Mucosa of rectum (tissue), 2 donors: ENCODE measurements around the gene TMEM175.
A peak's percentile ranks its signal among the peaks of the same experiment; 100 is the strongest.

ENCODE experiments used
- H3K27ac ChIP-seq, 2 donors: one replicate each; pipeline ENCODE4 v1.7.0; 2013; ENCODE audit warnings: inconsistent platforms in 2 of 2, low read depth in 2 of 2, low read length in 2 of 2
- H3K27me3 ChIP-seq, 2 donors: one replicate each; pipeline ENCODE4 v1.7.0; 2013; ENCODE audit warnings: low read length in 2 of 2; ENCODE audit not compliant: control insufficient read depth in 2 of 2, insufficient read depth in 2 of 2
- H3K36me3 ChIP-seq, 2 donors: one replicate each; pipeline ENCODE4 v1.7.0; 2013; ENCODE audit warnings: low read length in 2 of 2; ENCODE audit not compliant: control insufficient read depth in 2 of 2, insufficient read depth in 2 of 2
- H3K4me1 ChIP-seq, 2 donors: one replicate each; pipeline ENCODE4 v1.7.0; 2013; ENCODE audit warnings: low read length in 2 of 2, mild to moderate bottlenecking in 1 of 2; ENCODE audit not compliant: control insufficient read depth in 2 of 2, insufficient read depth in 2 of 2
- H3K4me3 ChIP-seq, 2 donors: one replicate each; pipeline ENCODE4 v1.7.0; 2013; ENCODE audit warnings: low read length in 2 of 2
- H3K9ac ChIP-seq, 2 donors: one replicate each; pipeline ENCODE4 v1.7.0; 2013; ENCODE audit warnings: low read length in 2 of 2, low read depth in 1 of 2, mild to moderate bottlenecking in 1 of 2
- H3K9me3 ChIP-seq, 2 donors: one replicate each; pipeline ENCODE4 v1.7.0; 2013; ENCODE audit warnings: low read length in 2 of 2; ENCODE audit not compliant: control insufficient read depth in 2 of 2
- donor health status: healthy.
- donor health status: Normal muscosa, but diverticular disease.

Gene TMEM175

DNA sequence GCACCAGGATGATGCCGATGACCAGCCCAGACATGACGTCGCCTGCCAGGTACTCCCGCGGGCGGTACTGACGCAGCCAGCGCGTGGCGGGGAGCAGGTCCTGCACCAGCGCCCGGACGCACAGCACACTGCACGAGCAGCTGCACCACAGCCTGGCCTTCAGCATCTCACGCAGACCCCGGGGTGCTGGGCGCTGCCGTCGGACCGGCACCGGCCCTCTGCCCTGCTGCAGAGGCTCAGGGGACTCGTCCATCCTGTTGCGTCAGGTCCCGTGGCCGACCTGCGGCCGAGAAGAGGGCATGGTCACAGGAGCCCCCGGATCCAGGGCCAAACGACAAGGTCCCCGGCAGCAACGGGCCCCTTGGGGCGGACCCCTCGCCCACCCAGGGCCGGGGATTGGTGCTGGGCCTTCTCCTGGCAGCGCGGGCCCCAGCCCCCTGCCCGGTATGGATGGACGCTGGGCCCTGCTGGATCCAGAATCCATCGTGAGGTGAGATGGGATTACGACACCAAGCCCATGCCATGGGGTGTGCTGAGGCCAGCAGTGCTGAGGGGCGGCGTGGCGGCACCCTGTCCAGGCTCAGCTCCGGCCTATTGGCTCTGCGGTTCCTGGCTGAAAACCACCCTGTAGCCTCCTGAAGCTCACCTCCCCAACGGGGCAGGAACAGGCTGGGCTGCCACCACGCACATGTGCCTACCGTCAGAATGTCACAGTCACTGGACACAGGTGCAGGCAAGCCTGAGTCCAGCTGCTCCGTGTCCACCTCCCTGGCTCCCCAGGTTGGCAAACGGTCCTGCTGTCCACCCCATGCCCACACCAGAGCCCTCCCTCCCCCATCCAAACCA lies 59.4 kb downstream of the TMEM175 start:
- Histone ChIP-seq H3K9ac (peak overlapping the region; percentile 52 to 63), H3K36me3 (no peaks in the 10 kb centered on the region)

DNA sequence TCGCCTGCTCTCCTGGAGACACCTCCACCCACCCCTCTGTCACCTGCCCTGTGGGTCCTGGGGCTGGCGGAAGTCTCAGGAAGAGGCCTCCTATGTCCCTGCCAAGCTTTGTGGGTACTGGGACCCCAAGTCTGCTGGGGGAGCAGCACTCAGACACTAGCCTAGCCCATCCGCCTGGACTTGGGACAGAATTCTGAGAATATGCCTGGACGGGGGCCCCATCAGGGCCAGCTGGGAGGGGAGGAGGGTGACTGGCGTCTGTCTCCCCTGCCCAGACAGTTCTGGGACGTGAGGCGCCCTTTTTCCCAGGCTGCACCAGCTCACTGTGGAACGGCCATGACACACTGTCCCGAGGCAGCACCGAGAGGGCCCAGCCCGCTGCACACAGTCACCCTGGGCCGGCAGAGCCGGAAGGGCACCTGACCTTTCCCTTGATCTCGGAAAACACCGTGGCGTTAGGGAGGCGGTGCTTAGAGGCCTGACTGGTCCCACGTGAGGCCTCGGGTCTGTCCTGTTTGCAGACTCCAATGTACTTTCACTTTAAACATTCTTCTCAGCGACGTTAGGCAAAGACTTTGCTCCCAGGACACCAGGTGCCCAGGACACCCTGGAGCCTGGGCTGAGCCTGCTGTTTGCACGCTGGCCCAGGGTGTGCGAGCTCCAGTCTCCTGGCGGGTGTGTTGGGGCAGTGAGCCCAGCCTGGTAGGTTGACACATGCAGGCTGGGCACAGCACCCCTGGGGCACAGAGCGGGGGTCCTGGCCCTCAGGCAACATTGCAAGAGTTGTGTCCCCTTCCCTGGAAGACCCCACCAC lies 60.2 kb downstream of the TMEM175 start:
- peaks cover 24 to 28% of the 10 kb centered on the region in 2 donors for H3K4me1 ChIP-seq
- peak overlapping the region; percentile 92 to 97 for H3K27ac ChIP-seq
- no peaks in the 10 kb centered on the region for H3K36me3 ChIP-seq
- peak overlapping the region; percentile 48 to 52 for H3K4me3 ChIP-seq
- H3K9me3 ChIP-seq: no peaks in the 10 kb centered on the region
- H3K27me3 ChIP-seq: peaks cover 3 to 5% of the 10 kb centered on the region in 2 donors
- peak overlapping the region; percentile 52 to 63 for H3K9ac ChIP-seq

More for the DNA sequence above, 59.4 kb downstream of the TMEM175 start:
- Histone ChIP-seq H3K4me3 (peak overlapping the region in 1 of 2 donors; percentile 52), H3K27me3 (peaks cover 0 to 4% of the 10 kb centered on the region in 2 donors), H3K27ac (peak overlapping the region; percentile 92 to 97), H3K9me3 (no peaks in the 10 kb centered on the region), H3K4me1 (peaks cover 27 to 30% of the 10 kb centered on the region in 2 donors)

DNA sequence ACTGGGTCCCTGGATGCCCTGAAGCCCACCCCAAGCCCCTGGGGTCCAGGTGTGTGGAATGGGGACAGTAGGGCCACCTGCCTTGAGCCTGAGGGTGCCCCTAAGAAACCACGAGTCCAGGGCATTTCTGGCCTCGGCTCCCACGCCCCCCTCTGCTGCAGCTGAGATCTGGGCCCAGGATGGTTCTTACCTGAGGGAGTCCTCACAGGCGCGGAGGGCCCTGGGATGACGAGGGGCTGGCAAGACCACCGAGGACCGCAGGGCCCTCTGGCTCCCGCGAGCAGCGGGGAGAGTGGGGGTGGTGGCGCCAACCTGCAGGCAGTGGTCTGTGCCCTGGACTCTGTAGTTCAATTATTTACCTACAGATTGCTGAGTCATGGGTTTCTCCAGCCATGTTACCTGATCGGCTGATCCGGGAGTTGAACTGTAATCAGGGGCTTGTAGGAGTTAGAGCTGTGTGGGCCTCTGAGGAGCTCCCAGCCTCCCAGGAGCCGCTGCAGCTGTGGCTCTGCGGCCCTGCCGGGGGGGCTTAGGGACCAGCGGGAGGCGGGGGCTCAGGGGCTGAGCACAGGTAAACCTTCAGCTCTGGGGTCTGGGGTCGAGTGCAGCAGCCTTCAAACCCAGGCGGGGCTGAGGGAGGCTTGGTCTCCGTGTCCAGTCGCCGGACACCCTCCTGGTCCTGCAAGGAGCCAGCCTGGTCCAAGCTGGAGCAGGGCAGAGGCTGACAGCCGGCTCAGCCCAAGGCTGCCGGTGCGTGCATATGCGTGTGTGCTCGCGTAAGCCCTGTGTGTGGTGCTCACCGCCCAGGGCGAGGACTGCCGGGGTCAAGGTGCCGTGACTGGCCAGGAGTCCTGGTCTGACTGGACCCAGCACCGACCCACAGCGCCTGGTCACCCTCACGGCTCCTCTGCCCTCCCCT lies 61.1 kb downstream of the TMEM175 start, which contains the start of gene SLC26A1:
Gene SLC26A1, minus strand, starts transcription at position 294 of the 919 bp plus-strand sequence. CDS start 1,701 bp downstream, outside the sequence.
- Histone ChIP-seq H3K36me3 (no peaks in the 10 kb centered on the region), H3K4me3 (peak within 1 kb of the TSS; percentile 48 to 52), H3K27ac (peak within 1 kb of the TSS; percentile 92 to 97), H3K4me1 (peaks cover 24 to 29% of the 10 kb centered on the region in 2 donors), H3K9ac (peak within 1 kb of the TSS; percentile 52 to 63), H3K9me3 (no peaks in the 10 kb centered on the region), H3K27me3 (peaks cover 10 to 14% of the 10 kb centered on the region in 2 donors)

DNA sequence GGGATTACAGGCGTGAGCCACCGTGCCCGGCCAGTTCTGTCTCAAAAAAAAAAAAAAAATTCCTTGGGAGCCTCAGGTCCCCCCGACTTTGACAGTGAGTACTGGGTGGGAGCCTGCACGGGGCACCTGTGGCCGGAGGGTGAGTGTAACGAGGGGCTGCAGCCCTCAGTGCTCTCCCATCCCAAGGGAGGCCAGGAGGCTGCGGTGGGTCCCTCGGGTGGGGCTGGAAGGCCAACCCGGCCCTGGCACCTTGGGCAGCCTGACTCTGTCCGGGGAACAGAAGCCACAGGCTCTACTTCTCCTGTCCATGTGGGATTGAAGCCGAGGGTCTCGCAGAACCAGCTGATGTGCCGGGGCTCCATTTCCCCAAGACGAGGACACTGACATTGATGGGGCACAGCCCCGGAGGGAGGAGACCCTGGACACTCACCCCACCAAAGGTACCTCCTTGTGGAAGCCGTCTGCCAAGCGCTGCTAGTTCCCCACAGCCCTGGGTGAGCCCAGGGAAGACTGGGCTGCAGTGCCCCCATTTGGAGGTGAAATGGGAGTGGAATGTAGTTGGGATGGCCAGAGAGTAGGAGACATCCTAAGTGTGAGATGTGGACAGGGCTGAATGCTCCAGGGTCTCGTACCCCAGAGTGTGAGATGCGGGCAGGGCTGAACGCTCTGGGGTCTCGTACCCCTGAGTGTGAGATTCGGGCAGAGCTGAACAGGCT lies 63.2 kb downstream of the TMEM175 start:
- H3K4me3 ChIP-seq: no peak overlapping the region
- H3K27me3 ChIP-seq: peaks cover 14 to 30% of the 10 kb centered on the region in 2 donors
- H3K36me3 ChIP-seq: no peaks in the 10 kb centered on the region
- H3K27ac ChIP-seq: no peak overlapping the region
- no peak overlapping the region for H3K9ac ChIP-seq
- peaks cover 24 to 30% of the 10 kb centered on the region in 2 donors for H3K4me1 ChIP-seq
- H3K9me3 ChIP-seq: no peaks in the 10 kb centered on the region

DNA sequence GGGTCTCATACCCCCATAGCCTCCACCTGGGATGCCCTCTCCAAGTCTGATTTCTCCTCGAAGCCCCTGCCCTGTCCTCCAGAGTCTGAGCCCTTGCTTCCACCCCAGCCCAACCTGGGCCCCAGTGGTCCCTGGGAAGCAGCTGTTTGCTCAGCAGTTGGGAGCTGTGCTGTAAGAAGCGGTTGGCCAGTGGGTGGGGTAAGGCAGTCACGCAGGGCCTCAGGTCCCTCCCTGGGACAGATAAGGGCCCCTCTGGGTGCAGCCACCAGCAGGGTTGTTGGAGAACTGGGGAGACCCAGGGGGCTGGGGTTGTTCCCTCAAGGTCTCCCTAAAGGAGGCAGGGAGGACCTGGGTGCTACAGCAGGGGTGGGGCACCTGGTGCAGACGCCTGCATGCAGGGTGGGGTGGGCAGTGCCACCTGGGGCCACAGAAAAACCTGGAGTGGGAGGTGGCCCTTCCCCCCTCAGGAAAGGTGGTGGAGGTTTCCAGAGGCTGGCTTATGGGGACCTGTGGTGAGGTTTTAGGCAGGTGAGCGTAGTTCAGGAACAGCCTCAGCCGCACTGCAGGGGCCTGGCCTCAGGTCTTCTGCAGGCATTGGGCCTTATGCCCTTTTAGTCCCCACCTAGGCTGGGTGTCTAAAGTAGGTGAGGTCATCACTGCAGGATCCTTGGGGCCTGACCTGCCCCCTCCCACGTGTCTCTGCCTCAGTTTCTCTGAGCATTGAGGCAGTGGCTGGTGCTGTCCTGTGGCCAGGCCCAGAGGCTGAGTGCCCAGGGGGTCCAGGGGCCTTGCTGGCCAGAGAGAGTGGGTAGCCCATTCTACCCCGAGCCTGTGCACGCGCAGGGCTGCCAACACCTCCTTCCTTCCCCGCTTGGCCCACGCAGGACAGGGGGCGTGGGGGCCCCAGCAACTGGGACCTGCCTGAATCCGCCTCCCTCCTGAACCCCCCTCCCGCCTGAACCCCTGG lies 64.1 kb downstream of the TMEM175 start:
- peaks cover 16 to 39% of the 10 kb centered on the region in 2 donors for H3K27me3 ChIP-seq
- H3K4me1 ChIP-seq: peaks cover 24 to 30% of the 10 kb centered on the region in 2 donors
- H3K4me3 ChIP-seq: no peak overlapping the region
- no peaks in the 10 kb centered on the region for H3K9me3 ChIP-seq
- H3K27ac ChIP-seq: no peak overlapping the region
- H3K36me3 ChIP-seq: no peaks in the 10 kb centered on the region
- H3K9ac ChIP-seq: no peak overlapping the region

GRCh38 chr4:996997-997374 lies 64.7 kb downstream of the TMEM175 start:
- Histone ChIP-seq H3K4me3 (no peak overlapping the region), H3K27me3 (peaks cover 22 to 46% of the 10 kb centered on the region in 2 donors), H3K4me1 (peaks cover 25 to 27% of the 10 kb centered on the region in 2 donors), H3K36me3 (no peaks in the 10 kb centered on the region), H3K9me3 (no peaks in the 10 kb centered on the region), H3K9ac (no peak overlapping the region), H3K27ac (no peak overlapping the region)

DNA sequence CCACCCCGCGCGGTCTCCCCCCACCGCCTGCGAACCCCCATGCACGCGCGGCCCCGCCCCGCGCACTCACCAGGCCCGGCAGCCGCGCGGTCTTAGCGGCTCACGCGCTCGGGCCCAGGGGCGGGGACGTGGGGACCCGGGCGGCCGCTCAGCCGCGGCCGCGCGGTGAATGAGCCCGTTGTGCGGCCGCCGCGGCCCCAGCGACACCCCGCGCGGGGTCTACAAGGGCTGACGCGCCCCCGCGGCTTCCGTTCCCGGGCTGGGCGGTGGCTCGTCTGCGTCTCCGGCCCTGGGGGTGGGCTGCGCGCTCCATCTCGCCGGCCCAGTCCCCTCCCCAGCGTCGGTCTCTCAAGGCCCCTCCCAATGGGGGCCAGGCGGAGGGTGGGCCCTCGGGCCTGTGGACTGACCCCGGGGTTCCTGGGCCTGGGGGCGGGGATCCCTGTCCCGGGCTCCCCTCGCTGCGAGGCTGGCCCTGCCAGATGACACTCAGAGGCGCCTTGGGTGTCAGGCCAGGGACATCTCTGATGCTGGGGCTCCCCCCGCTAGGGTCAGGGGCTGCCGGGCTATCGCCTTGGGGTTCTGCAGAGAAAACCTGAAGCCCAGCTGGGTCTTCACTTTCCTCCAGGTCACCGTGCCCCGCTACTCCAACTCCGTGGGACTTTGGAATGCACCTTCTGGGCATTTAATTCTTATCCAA lies 65.3 kb downstream of the TMEM175 start:
- H3K4me3 ChIP-seq: no peak overlapping the region
- no peak overlapping the region for H3K27ac ChIP-seq
- H3K27me3 ChIP-seq: peaks cover 26 to 49% of the 10 kb centered on the region in 2 donors
- no peaks in the 10 kb centered on the region for H3K36me3 ChIP-seq
- H3K9ac ChIP-seq: no peak overlapping the region
- H3K4me1 ChIP-seq: peaks cover 21 to 22% of the 10 kb centered on the region in 2 donors
- H3K9me3 ChIP-seq: no peaks in the 10 kb centered on the region

GRCh38 chr4:998096-998691 lies 65.9 kb downstream of the TMEM175 start:
- no peak overlapping the region for H3K9ac ChIP-seq
- H3K9me3 ChIP-seq: no peaks in the 10 kb centered on the region
- H3K4me3 ChIP-seq: no peak overlapping the region
- peaks cover 15 to 16% of the 10 kb centered on the region in 2 donors for H3K4me1 ChIP-seq
- no peak overlapping the region for H3K27ac ChIP-seq
- H3K27me3 ChIP-seq: peaks cover 26 to 51% of the 10 kb centered on the region in 2 donors
- H3K36me3 ChIP-seq: no peaks in the 10 kb centered on the region
